Smooth muscle cell of the brain vasculature (primary cell): ENCODE data around the gene CBL.

Source experiments
- DNase-seq: peaks from one replicate; pipeline ENCODE4 v3.0.0-alpha.2; 2012; ENCODE audit warnings: low read depth, low spot score

CBL gene

DNA sequence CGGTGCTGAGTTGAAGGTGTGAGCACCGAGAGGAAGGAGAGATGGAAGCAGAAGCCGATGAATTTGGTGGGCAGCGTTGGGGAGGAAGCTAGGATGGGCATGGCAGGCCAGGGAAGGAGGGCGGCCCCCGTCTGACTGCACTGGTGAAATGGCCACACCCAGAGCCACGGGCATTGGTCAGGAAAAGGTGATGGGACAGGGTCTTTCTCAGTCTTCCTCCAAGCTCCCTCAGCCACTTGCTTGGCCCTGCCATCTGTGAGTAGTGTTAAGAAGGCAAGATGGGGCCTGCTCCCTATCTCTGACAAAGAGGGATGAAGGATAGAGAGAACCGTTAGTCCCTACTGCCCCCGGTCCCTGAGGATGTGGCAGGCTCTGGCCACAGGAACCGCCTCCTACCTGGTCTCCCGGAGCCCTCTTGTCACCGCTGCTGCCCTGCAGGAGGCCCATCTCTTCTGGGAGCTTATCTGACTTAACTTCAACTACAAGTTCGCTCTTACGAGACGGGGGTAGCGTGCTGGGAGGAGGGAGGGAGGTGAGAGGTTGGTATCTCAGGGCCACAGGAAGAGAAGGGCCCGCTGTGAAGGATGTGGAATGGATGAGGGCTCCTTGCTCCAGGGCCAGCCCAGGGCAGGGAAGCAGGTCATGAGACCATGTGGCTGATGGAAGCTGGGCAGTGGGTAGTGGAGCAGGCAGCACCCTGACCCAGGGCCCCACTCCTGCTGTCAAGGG is 104.0 kb downstream of the CBL start:
- DNase-seq: no peak

DNA sequence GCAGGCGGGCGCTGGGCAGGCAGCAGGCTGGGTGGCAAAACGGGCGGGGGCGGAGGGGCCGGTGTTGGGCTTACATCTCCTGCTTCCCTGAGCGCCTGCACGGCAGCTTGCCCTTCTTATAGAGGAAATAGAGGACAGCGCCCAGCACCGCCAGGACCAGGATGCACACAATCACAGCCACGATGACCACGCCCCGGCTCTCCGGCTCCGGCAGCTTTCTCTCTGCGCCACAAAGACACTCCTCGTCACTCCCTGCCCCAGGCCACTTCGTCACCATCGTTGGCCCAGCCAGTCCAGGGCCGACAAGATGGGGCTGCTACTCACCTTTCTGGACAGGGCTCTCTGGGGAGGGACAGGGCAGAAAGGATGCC is 104.5 kb downstream of the CBL start:
- no peak for DNase-seq

DNA sequence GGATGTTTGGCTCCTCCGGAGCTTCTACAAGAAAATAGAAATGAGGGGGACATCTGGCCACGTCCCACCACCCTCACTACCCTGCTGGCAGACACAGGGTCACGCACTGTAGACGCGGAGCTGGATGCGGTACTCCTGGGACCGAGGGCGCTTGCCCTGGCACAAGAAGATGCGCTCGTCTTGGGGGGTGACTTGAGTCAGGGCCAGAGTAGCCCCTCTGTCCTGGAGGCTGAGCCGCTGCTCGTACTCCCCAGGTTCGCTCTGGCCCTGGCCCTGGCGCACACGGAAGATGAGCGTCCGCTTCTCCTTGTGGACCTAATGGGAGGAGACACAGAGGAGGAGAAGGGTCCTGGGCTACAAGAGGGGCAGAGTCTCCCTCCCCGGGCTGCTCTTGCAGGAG is 108.6 kb downstream of the CBL start:
- no peak for DNase-seq

DNA sequence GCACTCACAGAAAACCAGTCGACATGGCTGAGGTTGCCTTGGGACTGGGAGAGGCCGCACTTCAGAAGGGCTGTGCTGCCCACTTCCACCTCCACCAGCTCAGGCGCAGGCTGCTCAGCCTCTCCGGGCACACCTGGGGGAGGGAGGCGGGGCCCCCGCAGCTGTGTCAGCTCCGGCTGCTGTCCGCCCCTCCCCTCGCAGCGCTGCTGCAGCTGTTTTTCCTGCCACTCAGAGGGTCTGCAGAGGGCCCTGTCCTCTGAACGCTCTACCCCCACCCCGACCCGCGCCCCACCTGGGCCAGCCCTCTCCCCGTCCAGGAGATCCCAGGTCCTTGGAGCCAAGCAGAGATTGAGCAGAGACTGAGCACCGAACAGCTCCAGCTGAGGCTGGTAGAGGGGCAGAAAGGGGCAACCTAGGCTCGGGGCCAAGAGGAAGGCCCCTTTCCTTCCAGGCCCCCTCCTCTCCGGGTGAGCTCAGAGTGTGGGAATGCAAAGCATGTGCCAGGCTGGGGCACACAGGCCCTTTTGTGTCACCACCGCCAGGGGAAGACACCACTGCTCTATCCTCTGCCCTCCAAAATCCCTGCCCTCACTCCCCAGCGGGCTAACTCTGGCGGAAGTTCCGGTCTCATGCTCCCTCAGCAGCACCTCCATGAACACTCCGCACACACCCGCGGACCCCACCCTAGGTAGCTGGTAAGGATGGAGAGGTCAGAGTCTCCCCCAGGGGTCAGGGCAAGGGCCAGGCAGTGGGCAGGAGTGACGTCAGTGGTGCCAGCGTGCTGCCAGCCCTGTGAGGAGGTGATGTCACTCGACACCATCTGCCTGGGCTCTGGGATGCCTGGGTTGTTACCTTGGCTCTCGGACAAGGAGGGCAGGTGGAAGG is 109.2 kb downstream of the CBL start:
- DNase-seq: no peak

DNA sequence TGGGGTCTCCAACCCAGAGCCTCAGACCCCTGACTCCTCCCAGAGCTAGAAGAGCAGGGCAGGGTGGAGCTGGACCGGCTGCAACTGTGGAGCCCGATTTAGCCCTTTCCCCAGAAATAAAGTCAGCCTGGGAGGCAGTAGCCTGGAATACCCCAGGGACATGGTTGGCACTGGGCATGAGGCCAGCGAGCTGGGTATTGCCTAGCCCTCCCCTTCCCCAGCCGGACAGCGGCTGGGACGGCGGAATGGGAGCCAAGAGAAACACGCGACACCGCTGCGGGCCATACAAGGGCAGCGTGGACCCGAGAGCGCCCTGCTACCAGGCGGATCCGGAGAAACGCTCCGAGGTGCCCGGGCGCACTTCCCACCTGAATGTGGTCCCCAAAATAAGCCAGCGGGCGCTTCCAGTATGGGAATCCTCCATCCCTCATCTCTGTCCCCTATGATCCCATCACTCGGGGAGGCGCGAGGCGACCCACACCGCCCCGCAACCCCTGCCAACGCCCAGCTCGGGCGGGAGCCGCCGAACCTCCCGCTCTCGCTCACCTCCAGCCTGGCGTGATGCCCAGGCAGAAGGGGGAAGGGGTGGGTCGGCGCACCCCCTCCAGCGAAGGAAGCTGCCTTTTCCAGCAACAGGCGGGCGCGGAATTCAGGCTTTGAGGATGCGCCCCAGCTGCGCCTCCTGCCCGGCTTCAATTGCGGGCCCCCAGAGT is 110.0 kb downstream of the CBL start:
- no peak for DNase-seq

DNA sequence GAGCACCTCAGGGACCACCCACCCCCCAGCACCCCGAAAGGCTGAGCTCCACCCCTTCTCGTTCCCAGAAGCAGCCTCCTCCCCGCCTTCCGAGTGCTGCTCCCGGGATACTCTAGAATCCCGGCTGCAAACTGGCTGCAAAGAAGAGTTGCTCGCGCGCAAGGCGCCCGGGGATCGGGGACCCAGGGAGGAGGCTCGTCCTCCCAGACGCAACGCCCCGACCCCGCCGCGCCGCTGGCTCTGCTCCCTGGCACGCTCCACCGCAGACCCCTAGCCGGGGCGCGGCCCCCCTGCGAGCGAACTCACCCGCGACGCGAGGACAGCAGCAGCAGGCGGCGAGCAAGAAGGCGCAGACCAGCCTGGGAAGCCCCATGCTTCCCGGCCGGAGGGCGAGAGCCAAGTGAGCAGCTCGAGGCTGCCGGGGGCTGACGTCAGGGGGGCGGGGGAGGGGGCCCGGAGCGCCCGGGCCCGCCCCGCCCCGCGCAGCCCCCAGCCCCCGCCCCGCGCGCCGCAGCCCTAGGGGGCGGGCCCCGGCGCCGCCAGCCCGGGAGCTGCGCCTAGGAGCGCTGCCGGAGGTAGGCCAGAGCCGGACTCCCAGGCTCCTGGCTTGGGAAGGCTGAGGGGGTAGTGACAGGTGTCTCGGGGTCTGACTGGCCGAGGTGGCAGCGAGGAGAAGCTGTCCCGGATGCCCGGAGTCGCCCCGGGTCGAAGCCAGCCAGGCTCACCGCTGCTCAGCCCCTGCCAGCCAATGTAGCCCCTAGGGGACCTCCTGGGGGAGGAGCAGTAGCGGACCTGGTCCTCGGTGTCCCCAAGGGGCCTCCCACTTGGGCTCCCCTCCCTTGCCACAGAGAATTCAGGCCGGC is 110.8 kb downstream of the CBL start, which contains the start of gene MCAM:
MCAM (minus strand) TSS at position 402 of the 863 bp plus-strand sequence; CDS start at position 373, 29 bp downstream.
- no peak for DNase-seq

DNA sequence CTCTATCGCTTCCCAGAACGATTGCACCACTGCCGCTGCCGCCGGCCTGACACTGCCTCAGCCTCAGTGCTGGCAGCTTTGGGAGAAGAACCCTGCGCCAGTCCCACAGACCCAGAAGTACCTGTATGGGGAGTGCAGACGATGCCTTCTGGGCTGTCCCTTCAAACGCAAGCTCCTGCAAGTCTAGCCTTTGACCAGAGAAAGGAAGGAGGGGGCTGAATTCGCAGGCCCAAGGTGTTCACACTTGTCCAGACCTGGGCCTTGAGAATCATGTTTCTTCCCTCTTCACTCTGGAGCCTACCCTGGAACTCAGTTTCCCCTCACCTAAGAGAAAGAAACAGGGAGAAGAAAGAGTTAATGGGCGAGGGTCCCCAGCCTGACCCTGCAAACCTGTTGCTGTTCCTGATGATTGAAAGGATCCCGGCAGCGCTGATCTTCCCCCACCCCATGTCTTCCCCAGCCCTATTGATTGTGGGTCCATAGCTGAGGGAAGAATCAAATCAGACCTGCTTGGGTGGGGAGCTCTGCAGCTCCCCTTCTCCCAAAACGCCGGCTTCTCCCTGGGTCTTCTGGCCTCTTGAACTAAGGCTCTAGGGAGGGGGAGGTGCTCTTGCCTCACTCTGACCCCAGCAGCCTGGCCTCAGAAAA is 111.6 kb downstream of the CBL start:
- no peak for DNase-seq

DNA sequence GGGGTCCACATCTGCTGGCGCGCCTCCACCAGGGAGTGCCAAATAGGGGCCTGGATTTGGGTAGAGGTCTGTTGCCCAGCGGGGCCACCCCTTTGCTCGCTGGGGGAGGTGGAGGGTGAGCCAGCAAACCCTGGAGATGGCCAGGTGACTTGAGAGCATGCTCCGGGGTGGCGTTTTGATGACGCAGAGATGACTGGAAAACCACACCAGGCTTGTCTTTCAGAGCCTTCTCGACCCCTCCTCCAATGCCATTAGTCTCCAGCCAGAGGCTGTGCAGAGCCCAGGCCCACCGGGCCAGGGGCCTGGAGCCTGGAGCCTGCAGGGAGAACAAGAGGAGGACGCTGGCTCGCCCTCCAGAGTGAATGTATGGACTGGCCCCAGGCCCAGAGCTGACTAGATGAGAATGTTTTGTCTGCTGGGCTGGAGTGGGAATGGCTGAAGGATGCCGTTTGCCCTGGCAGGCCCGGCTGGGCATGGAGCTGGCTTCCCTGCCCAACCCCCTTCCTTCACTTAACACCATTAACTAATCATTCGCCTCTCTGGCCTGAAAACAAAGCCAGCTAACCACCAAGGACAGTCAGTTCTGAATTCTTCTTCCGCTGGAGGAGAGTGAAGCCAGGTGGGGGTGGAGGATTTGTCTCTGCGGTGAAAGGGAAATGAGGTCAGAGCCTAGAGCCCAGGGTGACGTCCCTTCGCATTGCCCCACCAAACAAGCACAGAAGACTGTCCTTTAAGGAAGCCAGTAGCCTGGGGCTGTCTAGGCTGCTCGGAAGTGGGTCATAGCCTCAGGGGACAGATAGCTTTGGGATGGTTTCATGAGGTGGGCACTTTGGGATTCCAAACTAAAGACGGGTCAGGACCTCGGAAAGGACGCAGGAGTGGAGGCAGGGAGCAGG is 112.3 kb downstream of the CBL start:
- no peak for DNase-seq

DNA sequence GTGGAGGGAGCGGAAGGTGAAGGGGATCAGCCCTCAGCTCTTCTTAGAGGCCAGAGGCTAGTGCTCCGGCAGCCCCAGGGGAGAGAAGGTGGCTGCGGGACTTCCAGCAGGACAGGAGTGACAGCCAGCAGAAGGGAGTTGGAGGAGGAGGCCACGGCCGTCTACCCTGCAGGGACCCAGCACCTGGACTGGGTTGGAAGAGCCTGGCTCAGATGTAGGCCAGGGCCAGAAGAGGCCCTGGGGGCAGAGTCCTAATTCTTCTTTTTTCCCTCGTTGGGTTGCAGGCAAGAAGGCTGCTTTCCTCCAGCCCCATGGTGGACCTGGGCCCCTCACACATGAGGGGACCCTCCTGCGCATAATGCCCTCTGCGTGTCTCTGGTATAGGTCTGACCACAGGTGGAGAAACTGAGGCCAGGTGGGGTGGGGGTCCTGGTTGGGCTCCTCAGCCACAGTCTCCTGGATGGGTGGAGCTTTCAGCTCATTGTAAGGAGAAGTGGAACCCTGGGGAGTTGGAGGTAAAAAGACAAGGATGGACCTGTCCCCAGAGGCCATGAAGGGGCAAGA is 113.1 kb downstream of the CBL start:
- DNase-seq: no peak

DNA sequence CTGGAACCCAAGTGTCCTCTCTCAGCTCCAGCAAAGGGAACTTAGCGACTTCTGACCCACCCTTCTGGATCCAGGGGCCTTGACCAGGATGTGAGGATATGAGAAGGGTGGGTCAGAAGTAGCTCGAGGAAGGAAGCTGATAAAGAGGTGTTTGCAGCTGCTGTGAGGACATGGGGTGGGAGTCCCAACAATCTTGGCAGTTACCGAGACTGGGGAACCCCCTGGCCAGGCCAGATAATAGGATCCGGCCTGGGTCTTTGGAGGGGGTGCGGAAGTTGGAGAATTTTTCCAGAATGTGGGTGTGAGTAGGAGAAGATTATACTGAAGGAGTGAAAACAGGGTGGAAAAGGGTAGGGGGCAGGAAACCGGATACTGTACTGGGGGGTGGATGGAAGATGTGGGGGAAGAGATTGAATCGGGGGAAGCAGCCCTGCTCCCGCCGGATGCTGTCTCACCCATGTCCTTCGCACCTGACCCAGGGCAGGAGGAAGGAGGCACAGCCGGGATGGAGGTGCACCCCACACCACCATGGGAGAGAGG is 113.6 kb downstream of the CBL start:
- no peak for DNase-seq

DNA sequence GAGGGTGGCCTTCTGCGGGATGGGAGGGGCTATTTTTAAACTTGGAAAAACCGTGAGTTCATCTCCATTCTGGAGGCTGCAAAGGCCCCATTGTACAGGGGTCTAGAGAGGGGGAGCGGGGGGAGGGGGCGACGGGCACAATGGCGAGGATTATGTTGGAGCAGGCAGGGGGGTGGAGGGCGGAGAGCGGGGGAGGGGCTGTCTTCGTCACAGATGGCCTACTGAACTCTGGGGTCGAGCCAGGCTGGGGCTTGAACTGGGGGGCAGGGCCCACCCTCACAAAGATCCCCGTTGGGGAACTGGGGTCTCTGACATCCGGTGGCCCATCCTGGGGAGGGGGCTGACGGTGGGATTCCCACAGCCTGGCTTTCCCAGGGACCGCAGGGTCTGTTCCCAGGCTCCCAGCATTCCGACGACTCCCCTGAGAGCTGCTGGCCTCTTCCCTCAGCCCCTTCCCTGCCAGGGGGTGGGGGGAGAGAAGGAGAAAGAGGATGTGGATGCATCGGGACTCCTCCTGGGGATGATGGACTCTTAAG is 114.2 kb downstream of the CBL start:
- no peak for DNase-seq

DNA sequence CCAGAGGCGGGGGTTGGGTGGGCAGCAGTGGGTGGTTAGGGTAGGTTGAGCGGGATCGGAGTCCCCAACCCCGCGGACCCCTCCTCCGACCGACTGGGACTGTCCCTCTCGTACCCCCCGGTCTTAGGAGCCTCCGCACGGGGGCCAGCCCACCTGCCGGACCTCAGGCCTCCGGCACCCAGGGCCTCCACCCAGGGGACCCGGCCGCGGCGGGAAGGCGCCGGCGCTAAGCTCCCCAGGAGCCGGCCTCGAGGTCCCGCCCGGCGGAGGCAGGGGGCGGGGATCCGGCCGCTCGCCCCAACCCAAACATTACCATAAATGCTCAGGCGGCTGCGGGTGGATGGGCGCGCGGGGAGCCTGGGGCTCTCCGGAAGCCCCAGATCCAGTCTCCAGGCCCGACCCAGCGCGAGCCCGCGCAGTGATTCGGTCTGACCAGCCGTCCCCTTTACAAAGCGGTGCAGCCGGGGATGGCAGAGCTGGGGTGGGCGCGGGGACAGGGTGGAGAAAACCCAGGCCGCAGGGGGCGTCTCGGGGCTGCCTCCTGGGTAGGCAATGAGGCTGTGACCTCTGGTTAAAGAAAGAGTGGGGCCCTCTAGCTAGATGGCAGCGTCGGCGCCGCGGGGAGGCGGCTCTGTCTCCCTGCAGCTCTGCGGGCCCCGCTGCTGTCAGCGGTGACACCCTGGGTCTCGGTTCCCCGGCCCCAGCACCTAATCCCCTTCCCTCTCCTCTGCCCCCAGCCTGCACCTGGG is 114.8 kb downstream of the CBL start:
- DNase-seq: no peak

DNA sequence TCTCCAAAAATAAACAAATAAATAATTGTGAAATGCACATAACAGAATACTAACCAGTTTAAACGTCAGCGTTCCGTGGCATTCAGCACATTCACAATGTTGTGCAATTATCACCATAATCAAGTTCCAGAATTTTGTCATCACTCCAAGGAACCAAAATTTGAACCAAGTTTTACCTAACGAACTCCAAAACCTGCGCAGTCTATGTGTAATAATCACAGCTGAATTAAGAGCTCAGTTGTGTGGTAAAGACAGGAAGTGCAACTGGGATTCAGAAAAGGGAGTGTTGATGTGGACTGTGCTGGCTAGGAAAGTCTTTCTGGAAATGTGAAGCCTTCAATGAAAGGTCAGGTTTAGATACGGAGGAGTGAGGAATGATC is 116.2 kb downstream of the CBL start:
- DNase-seq: no peak

DNA sequence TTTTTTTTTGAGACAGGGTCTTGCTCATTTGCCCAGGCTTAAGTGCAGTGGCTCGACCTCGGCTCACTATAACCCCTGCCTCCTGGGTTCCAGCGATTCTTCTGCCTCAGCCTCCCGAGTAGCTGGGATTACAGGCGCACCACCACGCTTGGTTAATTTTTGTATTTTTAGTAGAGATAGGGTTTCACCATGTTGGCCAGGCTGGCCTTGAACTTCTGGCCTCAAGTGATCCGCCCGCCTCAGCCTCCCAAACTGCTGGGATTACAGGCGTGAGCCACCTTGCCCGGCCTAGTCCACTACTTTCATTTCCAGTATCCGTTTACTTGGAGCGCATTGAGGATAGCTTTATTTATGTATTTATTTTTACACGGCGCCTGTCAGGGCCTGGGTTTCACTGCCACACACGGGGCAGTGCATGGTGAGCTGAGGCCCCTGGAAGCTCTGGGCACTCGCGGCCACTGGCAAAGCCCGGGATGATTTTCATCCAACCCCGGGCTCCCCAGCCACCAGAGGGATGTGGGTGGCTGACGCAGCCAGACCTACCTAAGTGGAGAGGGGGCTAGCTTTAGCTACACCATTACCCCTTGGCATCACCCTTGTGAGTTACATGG is 116.9 kb downstream of the CBL start:
- DNase-seq: no peak

DNA sequence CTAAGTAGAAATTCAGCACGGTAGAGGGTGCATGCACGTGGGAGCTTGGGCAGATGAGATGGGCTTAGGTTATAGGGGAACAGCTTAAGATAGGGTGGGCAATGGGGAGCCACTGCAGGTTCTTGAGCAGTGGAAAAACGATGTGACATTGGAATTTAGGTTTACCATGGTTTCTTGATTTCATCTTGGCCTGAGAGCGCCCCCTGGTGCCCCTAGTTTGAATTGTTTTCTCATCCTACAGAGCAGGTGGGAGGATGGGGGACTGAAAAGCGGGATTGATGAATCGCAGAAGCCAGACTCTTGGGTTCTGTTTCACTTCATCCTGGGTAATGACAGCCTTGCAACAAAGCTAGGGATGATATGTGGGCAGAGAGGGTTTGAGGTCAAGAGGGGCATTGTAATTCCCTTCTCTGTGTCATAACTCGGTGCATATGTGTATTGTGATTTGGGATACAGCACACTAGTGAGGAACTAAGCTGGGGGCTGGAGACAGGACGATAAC is 117.4 kb downstream of the CBL start:
- no peak for DNase-seq

DNA sequence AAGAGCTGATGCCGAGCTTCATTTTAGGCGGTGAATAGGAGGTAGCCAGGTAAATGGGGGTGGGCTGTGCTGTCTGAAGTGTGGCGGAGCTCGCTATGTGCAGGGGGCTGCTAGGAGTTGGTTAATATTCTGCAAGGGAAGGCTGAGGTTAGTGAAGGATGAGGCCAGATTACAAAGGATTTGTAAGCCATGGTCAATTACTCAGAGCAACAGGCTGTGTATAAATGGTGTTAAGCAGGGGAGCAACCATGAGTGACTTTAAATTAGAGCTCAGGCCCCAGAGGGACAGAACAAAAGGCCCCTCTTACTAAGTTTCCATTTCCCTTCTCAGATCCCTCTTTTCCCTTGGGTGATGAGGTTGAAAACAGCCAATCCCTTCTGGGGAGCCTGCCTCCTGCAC is 118.0 kb downstream of the CBL start:
- DNase-seq: no peak

DNA sequence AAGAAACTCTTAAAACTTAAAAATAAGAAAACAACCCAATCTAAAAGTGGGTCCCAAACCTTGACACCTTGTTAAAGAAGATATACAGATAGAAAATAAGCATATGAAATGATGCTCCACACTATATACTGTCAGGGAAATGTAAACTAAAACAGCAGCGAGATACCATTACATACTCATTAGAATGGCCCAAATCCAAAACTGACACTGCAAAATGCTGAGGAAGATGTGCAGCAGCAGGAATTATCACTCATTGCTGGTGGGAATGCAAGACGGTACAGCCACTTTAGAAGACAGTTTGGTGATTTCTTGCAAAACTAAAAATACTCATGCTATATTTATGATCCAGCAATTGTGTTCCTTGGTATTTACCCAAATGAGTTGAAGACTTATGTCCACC is 123.2 kb downstream of the CBL start:
- no peak for DNase-seq

DNA sequence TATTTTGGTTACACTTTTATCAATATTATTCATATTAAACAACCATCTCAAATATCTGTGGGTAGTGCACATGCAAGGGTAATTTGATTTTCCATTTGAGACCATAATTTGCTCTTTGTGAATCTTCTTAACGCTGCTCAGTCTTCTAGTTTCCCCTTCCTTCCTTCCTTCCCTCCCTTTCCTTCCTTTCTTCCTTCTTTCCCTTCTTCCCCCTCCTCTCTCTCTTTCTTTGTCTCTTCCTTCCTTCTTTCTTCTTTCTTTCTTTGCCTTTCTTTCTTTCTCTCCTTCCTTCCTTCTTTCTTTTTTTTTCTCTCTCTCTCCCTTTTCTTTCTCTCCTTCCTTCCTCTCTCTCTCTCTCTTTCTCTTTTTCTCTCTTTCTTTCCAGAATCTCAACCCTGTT is 124.1 kb downstream of the CBL start:
- no peak for DNase-seq
